IMR-90 (cell line): ENCODE data around the gene CDT1. TPM values are rescaled to one million over a fixed set of nuclear protein-coding genes. Genes with fewer than 3 reads are reported as not detected.

Source experiments
- ATAC-seq: fragments of 200-7000 bp; cut with Tn5 transposase; 2 replicates; pipeline ENCODE4 v1.9.1; 2020; ENCODE audit warnings: low read depth, mild to moderate bottlenecking, moderate library complexity
- BruUV-seq: library from RNA; stranded (reverse); fragments of 400-500 nt; replicated peaks from 2 replicates; lab custom pipeline; 2021; lab: Mats Ljungman, UMichigan
- CTCF ChIA-PET: fragments of 300-600 bp; formaldehyde crosslinking; extraction: SDS; loops from one replicate; lab custom pipeline; 2021; ENCODE audit warnings: antibody characterized with exemption; lab: Yijun Ruan, JAX
- POLR2A ChIA-PET: fragments of 300-600 bp; sonication (Branson Sonifier 250); formaldehyde crosslinking; loops from one replicate; lab custom pipeline; 2022; ENCODE audit warnings: antibody characterized with exemption; ENCODE audit not compliant: unreplicated experiment; lab: Charles Lee
- DNase-seq: peaks from one replicate; pipeline ENCODE4 v3.0.0; 2013
- H2AFZ ChIP-seq: replicated peaks from 2 replicates; pipeline ENCODE3; 2013; ENCODE audit warnings: low read length, mild to moderate bottlenecking; ENCODE audit not compliant: poor library complexity
- H2AK5ac ChIP-seq: 2 replicates; pipeline ENCODE4 v1.6.1; 2013; ENCODE audit warnings: low read depth, low read length, inconsistent platforms
- H2AK9ac ChIP-seq: replicated peaks from 2 replicates; pipeline ENCODE3; 2013; ENCODE audit warnings: mild to moderate bottlenecking, low read depth, low read length, moderate library complexity; ENCODE audit not compliant: poor library complexity
- H2BK120ac ChIP-seq: 2 replicates; pipeline ENCODE4 v1.6.1; 2013; ENCODE audit warnings: low read depth, low read length, inconsistent platforms
- H2BK15ac ChIP-seq: 3 replicates; pipeline ENCODE4 v1.6.1; 2013; ENCODE audit warnings: low read depth, low read length, inconsistent platforms
- H2BK20ac ChIP-seq: 2 replicates; pipeline ENCODE4 v1.6.1; 2013; ENCODE audit warnings: low read depth, mild to moderate bottlenecking, inconsistent platforms, low read length, moderate library complexity
- H2BK5ac ChIP-seq: 2 replicates; pipeline ENCODE4 v1.6.1; 2013; ENCODE audit warnings: mild to moderate bottlenecking, low read depth, low read length, inconsistent platforms; ENCODE audit not compliant: poor library complexity, severe bottlenecking
- H3K14ac ChIP-seq: replicated peaks from 2 replicates; pipeline ENCODE4 v1.6.1; 2013; ENCODE audit warnings: low read depth, low read length, inconsistent platforms
- H3K18ac ChIP-seq: 2 replicates; pipeline ENCODE4 v1.6.1; 2013; ENCODE audit warnings: low read depth, low read length, control low read depth
- H3K23ac ChIP-seq: 2 replicates; pipeline ENCODE4 v1.6.1; 2013; ENCODE audit warnings: low read depth, low read length, inconsistent platforms
- H3K27ac ChIP-seq: 2 replicates; pipeline ENCODE4 v1.5.1; 2013; ENCODE audit warnings: mild to moderate bottlenecking, control low read depth, low read length; ENCODE audit not compliant: insufficient read depth
- H3K27me3 ChIP-seq: 2 replicates; pipeline ENCODE4 v1.6.1; 2013; ENCODE audit warnings: low read length; ENCODE audit not compliant: control insufficient read depth, insufficient read depth
- H3K36me3 ChIP-seq: 2 replicates; pipeline ENCODE4 v1.6.1; 2013; ENCODE audit warnings: low read length, mixed read lengths; ENCODE audit not compliant: control insufficient read depth, insufficient read depth
- H3K4ac ChIP-seq: 2 replicates; pipeline ENCODE4 v1.6.1; 2013; ENCODE audit warnings: low read depth, low read length, inconsistent platforms
- H3K4me1 ChIP-seq: 2 replicates; pipeline ENCODE4 v1.6.1; 2013; ENCODE audit warnings: low read length, mixed read lengths; ENCODE audit not compliant: control insufficient read depth, insufficient read depth
- H3K4me2 ChIP-seq: 2 replicates; pipeline ENCODE4 v1.6.1; 2013; ENCODE audit warnings: low read depth, mild to moderate bottlenecking, control low read depth, low read length, moderate library complexity
- H3K4me3 ChIP-seq: 2 replicates; pipeline ENCODE4 v1.5.1; 2013; ENCODE audit warnings: low read depth, mild to moderate bottlenecking, control low read depth, low read length, moderate library complexity; ENCODE audit not compliant: insufficient read depth
- H3K56ac ChIP-seq: 2 replicates; pipeline ENCODE4 v1.6.1; 2013; ENCODE audit warnings: low read length, inconsistent platforms; ENCODE audit not compliant: insufficient read depth; ENCODE audit errors: extremely low read depth
- H3K79me1 ChIP-seq, 2 experiments: 2 replicates each; pipeline ENCODE4 v1.6.1; 2013; ENCODE audit warnings: low read length in 2 of 2, inconsistent platforms in 1 of 2, low read depth in 1 of 2
- H3K9ac ChIP-seq: 2 replicates; pipeline ENCODE4 v1.6.1; 2013; ENCODE audit warnings: low read depth, low read length, control low read depth
- H3K9me1 ChIP-seq: 2 replicates; pipeline ENCODE4 v1.6.1; 2013; ENCODE audit warnings: low read length, inconsistent platforms; ENCODE audit not compliant: insufficient read depth
- H3K9me3 ChIP-seq: 2 replicates; pipeline ENCODE4 v1.6.1; 2013; ENCODE audit warnings: low read length; ENCODE audit not compliant: control insufficient read depth, insufficient read depth
- H4K20me1 ChIP-seq: 2 replicates; pipeline ENCODE4 v1.6.1; 2013; ENCODE audit warnings: low read length, inconsistent platforms; ENCODE audit not compliant: insufficient read depth
- H4K5ac ChIP-seq: 2 replicates; pipeline ENCODE4 v1.6.1; 2013; ENCODE audit warnings: mild to moderate bottlenecking, low read depth, low read length, control low read depth
- H4K8ac ChIP-seq, 2 experiments: 2 replicates each; pipeline ENCODE4 v1.6.1; 2013; ENCODE audit warnings: low read depth in 2 of 2, low read length in 2 of 2, control low read depth in 1 of 2, inconsistent platforms in 1 of 2
- H4K91ac ChIP-seq: 2 replicates; pipeline ENCODE4 v1.6.1; 2013; ENCODE audit warnings: low read depth, low read length, inconsistent platforms; ENCODE audit not compliant: insufficient read depth
- BHLHE40 ChIP-seq: fragments of 150-350 bp; IDR thresholded peaks from 2 replicates; pipeline ENCODE4 v1.6.1; 2016; ENCODE audit warnings: mild to moderate bottlenecking, low read depth, low read length
- CTCF ChIP-seq: conservative IDR thresholded peaks from 2 replicates; pipeline ENCODE4 v1.5.1; 2012; ENCODE audit warnings: mild to moderate bottlenecking, low read depth, low read length, improper control_type of control experiment
- FOS ChIP-seq: fragments of 150-350 bp; IDR thresholded peaks from 2 replicates; pipeline ENCODE4 v1.6.1; 2016; ENCODE audit warnings: low read depth, low read length
- MAFK ChIP-seq: IDR thresholded peaks from 2 replicates; pipeline ENCODE4 v1.6.1; 2012; ENCODE audit warnings: low read depth, low read length, improper control_type of control experiment
- MAZ ChIP-seq: IDR thresholded peaks from 2 replicates; pipeline ENCODE4 v1.6.1; 2012; ENCODE audit warnings: low read depth, mild to moderate bottlenecking, low read length, improper control_type of control experiment, moderate library complexity, borderline replicate concordance
- MXI1 ChIP-seq: IDR thresholded peaks from 2 replicates; pipeline ENCODE4 v1.6.1; 2012; ENCODE audit warnings: low read depth, mild to moderate bottlenecking, low read length, moderate library complexity, borderline replicate concordance
- POLR2A ChIP-seq: IDR thresholded peaks from 2 replicates; pipeline ENCODE4 v1.6.1; 2012; ENCODE audit warnings: mild to moderate bottlenecking, low read depth, low read length
- RAD21 ChIP-seq: IDR thresholded peaks from 2 replicates; pipeline ENCODE4 v1.6.1; 2012; ENCODE audit warnings: low read length, improper control_type of control experiment
- SMC3 ChIP-seq: fragments of 150-350 bp; IDR thresholded peaks from 2 replicates; pipeline ENCODE4 v1.6.1; 2016; ENCODE audit warnings: low read depth, mild to moderate bottlenecking, antibody characterized with exemption, low read length, moderate library complexity
- USF2 ChIP-seq: fragments of 150-350 bp; IDR thresholded peaks from 2 replicates; pipeline ENCODE4 v1.6.1; 2017; ENCODE audit warnings: mild to moderate bottlenecking, antibody characterized with exemption, low read length, low read depth
- WGBS, 2 experiments: methylation state at CpG; one replicate each; pipeline versions ENCODE4 v1.1.5 to v1.1.7; 2013; ENCODE audit warnings: missing lambda C conversion rate in 2 of 2; ENCODE audit not compliant: insufficient read length in 1 of 2; ENCODE audit errors: extremely low coverage in 2 of 2; 5-methylcytosine and 5-hydroxymethylcytosine counted together
- dilution Hi-C: fragments of 300-500 bp; cut with HindIII; formaldehyde crosslinking; loops from one replicate; pipeline ENCODE4 v1.14.3; 2018; ENCODE audit warnings: low sequenced_read_pairs; ENCODE audit not compliant: unreplicated experiment
- in situ Hi-C: fragments of 300-500 bp; cut with MboI; formaldehyde crosslinking; loops from 3 replicates; pipeline ENCODE4 v1.14.3; 2019; ENCODE audit warnings: low sequenced_read_pairs, inconsistent platforms, mixed read lengths
- intact Hi-C: fragments of 100-400 bp; cut with micrococcal nuclease; formaldehyde crosslinking; loops from 2 replicates; pipeline ENCODE4 v1.10.0; 2022
- polyA plus RNA-seq, 3 experiments: library from polyadenylated mRNA; depleted of rRNA; stranded (reverse); fragments of >200 nt; gene quantifications; 2 replicates each; pipeline ENCODE4 v1.2.3, GENCODE V29; 2012; ENCODE audit warnings: low replicate concordance in 1 of 3
- total RNA-seq: library from RNA; depleted of rRNA; stranded (reverse); fragments of >200 nt; gene quantifications from 2 replicates; pipeline ENCODE4 v1.2.3, GENCODE V29; 2012

The CDT1 gene
- total and polyA plus RNA-seq, 2 of the 4 experiments (the other 2 are of a cell fraction): 3.2 to 11.8 TPM

DNA sequence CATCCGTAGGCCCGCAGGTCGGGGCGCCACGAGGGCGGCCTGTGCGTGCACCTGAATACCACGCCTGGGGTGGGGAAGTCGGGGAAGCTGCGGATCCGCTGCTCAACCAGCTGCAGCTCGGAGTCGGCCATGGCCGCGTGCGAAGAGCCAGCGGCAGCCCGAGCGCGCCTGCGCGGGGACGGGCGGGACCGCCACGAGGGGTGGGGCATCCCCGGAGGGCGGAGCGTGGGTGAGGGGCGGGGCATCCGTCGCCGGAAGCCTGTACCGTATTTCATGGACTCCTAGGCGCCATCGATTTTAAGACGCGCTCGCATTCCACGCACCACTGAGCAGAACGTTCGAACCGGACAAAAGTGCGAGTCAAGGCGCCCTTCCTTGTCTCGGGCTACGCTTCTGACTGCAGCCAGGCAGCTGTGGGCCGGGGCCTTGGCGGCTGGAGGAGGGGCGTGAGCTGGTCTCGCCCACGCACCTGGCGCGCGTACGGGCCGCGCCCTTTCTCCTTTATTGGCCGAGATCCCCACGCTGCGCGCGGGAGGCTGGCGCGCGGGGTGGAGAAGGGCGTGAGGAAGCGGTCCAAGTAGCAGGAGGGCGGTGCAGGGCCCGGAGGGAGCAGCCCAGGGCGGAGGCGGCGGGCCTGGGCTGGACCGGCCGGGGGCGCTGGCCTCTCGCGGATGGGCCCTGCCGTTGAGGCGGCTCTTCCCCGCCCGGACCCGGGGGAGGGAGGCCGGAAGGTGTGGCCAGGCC, 8.4 kb downstream of the CDT1 start, which contains the start of gene APRT:
Gene APRT, minus strand, starts transcription at position 160 of the 744 bp plus-strand sequence. Its CDS starts 29 bp downstream, at position 131.
- dilution Hi-C loops: no loop called here
- 1% methylated on average over 41 of the region's 84 CpGs; no CpG with 5 or more reads in 1 of the 2 experiments for WGBS, 2 experiments

More for the DNA sequence above, 8.4 kb downstream of the CDT1 start, which contains the start of gene APRT:
- Histone ChIP-seq H2AK5ac (peak within 1 kb of the TSS; percentile 96), H4K5ac (peak within 1 kb of the TSS; percentile 83), H3K36me3 (peaks cover 14% of the 10 kb centered on the region), H3K56ac (peak within 1 kb of the TSS; percentile 50), H3K79me1 (peaks cover 4 to 30% of the 10 kb centered on the region in 2 experiments; a peak in 2 of 4 replicates), H3K4me1 (peaks cover 12% of the 10 kb centered on the region), H3K9me1 (no peaks in the 10 kb centered on the region), H2BK15ac (no peak within 1 kb of the TSS; the same call in 2 of the 3 replicates), H3K18ac (peak within 1 kb of the TSS; percentile 8; the same call in 1 of the 2 replicates), H2BK5ac (peak within 1 kb of the TSS; percentile 82), H3K27me3 (no peaks in the 10 kb centered on the region), H3K4ac (peak within 1 kb of the TSS; percentile 90), H2BK120ac (peak within 1 kb of the TSS; percentile 58; the same call in 1 of the 2 replicates), H3K9ac (peak within 1 kb of the TSS; percentile 76), H3K23ac (peak within 1 kb of the TSS; percentile 53; the same call in 1 of the 2 replicates), H4K20me1 (peaks cover 23% of the 10 kb centered on the region), H3K4me2 (peak within 1 kb of the TSS; percentile 90), H3K27ac (peak within 1 kb of the TSS; percentile 84), H2AFZ (peak within 1 kb of the TSS; percentile 97), H3K14ac (peak within 1 kb of the TSS; percentile 84), H4K8ac (peak within 1 kb of the TSS; percentile 47 to 90), H3K4me3 (peak within 1 kb of the TSS; percentile 60), H4K91ac (peak within 1 kb of the TSS; percentile 81), H2AK9ac (peak within 1 kb of the TSS; percentile 100), H3K9me3 (no peaks in the 10 kb centered on the region), H2BK20ac (no peak within 1 kb of the TSS)
- CTCF ChIA-PET: interaction anchor here (1.6 to 1.7 kb wide), 2 partner anchors 46 to 75 kb away, joined by 4 to 7 read pairs; partner anchors contain the start of genes GALNS and TRAPPC2L
- DNase-seq (peak; percentile 95), ATAC-seq (peak; percentile 87)
- intact Hi-C loops: loop anchor here (1.0 to 5.0 kb wide), 3 partner anchors 45 to 405 kb away; partner anchors contain the start of genes TRAPPC2L and ZNF778
- no TSS peak for BruUV-seq
- POLR2A ChIA-PET: no interaction called here
- no peak for TF ChIP-seq SMC3
- peak; percentile 53 for TF ChIP-seq CTCF
- TF ChIP-seq BHLHE40: 0 out of 2 replicates have a peak, but pooled peaks have one; percentile 31
- TF ChIP-seq RAD21: peak; percentile 52
- peak; percentile 54 for TF ChIP-seq MAFK
- TF ChIP-seq MAZ: no peak; the same call in 1 of the 2 replicates
- peak; percentile 37; the same call in 1 of the 2 replicates for TF ChIP-seq USF2
- TF ChIP-seq POLR2A: peak; percentile 87
- TF ChIP-seq FOS: no peak
- TF ChIP-seq MXI1: peak; percentile 85; the same call in 1 of the 2 replicates
- in situ Hi-C loops: no loop called here
